C4-2B (cell line): ENCODE data around the gene NUDT22.

ENCODE experiments used
- H3K27ac ChIP-seq: fragments of 450-650 bp; 2 replicates; pipeline ENCODE4 v1.5.1; 2017
- CTCF ChIP-seq: fragments of 450-650 bp; conservative IDR thresholded peaks from 2 replicates; pipeline ENCODE4 v1.5.1; 2017; ENCODE audit warnings: mild to moderate bottlenecking
- ZFX ChIP-seq: fragments of 450-650 bp; IDR thresholded peaks from 2 replicates; pipeline ENCODE4 v1.6.1; 2017

NUDT22 gene

GRCh38 chr11:64201543-64201942, 24.5 kb upstream of the NUDT22 start:
- H3K27ac ChIP-seq: no peak overlapping the region
- TF ChIP-seq CTCF: no peak
- no peak for TF ChIP-seq ZFX

- no peak for TF ChIP-seq ZFX
- no peak for TF ChIP-seq CTCF
- no peak overlapping the region for H3K27ac ChIP-seq
These were observed 23.1 kb upstream of the NUDT22 start for GRCh38 chr11:64202992-64203391.

GRCh38 chr11:64203421-64204079, 22.5 kb upstream of the NUDT22 start:
- no peak overlapping the region for H3K27ac ChIP-seq
- TF ChIP-seq ZFX: no peak
- no peak for TF ChIP-seq CTCF

- H3K27ac ChIP-seq: no peak overlapping the region
- TF ChIP-seq CTCF (no peak), ZFX (no peak)
These were observed 22.0 kb upstream of the NUDT22 start for GRCh38 chr11:64204080-64204440.

- no peak; the same call in 1 of the 2 replicates for TF ChIP-seq CTCF
- no peak for TF ChIP-seq ZFX
- H3K27ac ChIP-seq: no peak overlapping the region
These were observed 21.5 kb upstream of the NUDT22 start for GRCh38 chr11:64204464-64204989.

GRCh38 chr11:64206457-64207255, 19.4 kb upstream of the NUDT22 start, which contains the start of gene FERMT3:
Gene FERMT3, plus strand, starts transcription at chr11:64206721. Its CDS starts 644 bp downstream, at chr11:64207365.
- H3K27ac ChIP-seq: no peak within 1 kb of the TSS
- no peak for TF ChIP-seq ZFX
- TF ChIP-seq CTCF: no peak
